Activated T-helper 1 cell treated with anti-CD3 and anti-CD28 coated beads, Interleukin-12 subunit alpha, Interleukin-12 subunit beta, Interleukin-2, Interleukin-4 antibody, amounts not matched to agents 30 ng/mL and 10 ng/mL and 1 ng/mL, durations not matched to agents 14 hours and 24 hours and 36 hours (primary cell): ENCODE measurements around the gene MRPL39. TPM values are rescaled to one million over a fixed set of nuclear protein-coding genes. Genes with fewer than 3 reads are reported as not detected.
A peak's percentile ranks its signal among the peaks of the same experiment; 100 is the strongest.

Source experiments
- DNase-seq: peaks from one replicate; pipeline ENCODE4 v3.0.0; 2021; ENCODE audit warnings: low spot score
- H3K27ac Mint-ChIP-seq: one replicate; pipeline ENCODE4 v1.8.0; 2021; ENCODE audit warnings: mild to moderate bottlenecking, mixed read lengths
- H3K27me3 Mint-ChIP-seq: one replicate; pipeline ENCODE4 v1.8.0; 2022; ENCODE audit warnings: mild to moderate bottlenecking, moderate library complexity, mixed read lengths; ENCODE audit not compliant: insufficient read depth
- H3K36me3 Mint-ChIP-seq: one replicate; pipeline ENCODE4 v1.8.0; 2021; ENCODE audit warnings: low read depth, mixed read lengths
- H3K4me1 Mint-ChIP-seq: one replicate; pipeline ENCODE4 v1.8.0; 2021; ENCODE audit warnings: low read depth, mixed read lengths
- H3K4me3 Mint-ChIP-seq: one replicate; pipeline ENCODE4 v1.8.0; 2021; ENCODE audit warnings: mild to moderate bottlenecking, moderate library complexity, mixed read lengths
- H3K9me3 Mint-ChIP-seq: one replicate; pipeline ENCODE4 v1.8.0; 2021; ENCODE audit warnings: mixed read lengths
- intact Hi-C: fragments of 100-400 bp; cut with micrococcal nuclease; formaldehyde crosslinking; loops from one replicate; pipeline ENCODE4 v1.15.1; 2024
- total RNA-seq: library from RNA; stranded (reverse); gene quantifications from 2 replicates; pipeline ENCODE4 v1.2.3, GENCODE V29; 2022

Gene MRPL39
- total RNA-seq, 1 donor from 2014 or later, result 48.6 TPM

DNA sequence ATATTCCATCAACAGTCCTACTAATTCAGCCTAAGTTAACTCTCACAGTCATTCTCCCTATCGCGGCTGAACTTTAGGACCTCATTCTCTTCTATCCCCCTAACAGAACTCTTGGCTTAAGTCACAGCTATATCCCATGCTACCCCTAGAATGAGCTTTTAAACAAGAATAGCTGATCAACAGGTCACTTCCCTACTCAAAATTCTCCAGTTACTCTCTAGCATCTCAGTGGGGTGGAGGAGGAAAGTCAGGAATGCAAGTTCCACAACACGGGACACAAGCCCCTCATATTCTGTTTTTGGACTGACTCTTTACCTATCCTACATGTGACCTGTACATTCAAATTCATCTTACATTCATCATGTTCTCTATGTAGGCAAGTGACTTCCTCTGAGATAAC lies 21.0 kb downstream of the MRPL39 start:
- Mint-ChIP-seq H3K36me3 (peaks cover 55% of the 10 kb centered on the region), H3K4me3 (no peak overlapping the region), H3K27me3 (no peaks in the 10 kb centered on the region), H3K9me3 (no peaks in the 10 kb centered on the region), H3K27ac (peak overlapping the region; percentile 14), H3K4me1 (peaks cover 18% of the 10 kb centered on the region)
- intact Hi-C loops, result no loop called here
- DNase-seq, result no peak

DNA sequence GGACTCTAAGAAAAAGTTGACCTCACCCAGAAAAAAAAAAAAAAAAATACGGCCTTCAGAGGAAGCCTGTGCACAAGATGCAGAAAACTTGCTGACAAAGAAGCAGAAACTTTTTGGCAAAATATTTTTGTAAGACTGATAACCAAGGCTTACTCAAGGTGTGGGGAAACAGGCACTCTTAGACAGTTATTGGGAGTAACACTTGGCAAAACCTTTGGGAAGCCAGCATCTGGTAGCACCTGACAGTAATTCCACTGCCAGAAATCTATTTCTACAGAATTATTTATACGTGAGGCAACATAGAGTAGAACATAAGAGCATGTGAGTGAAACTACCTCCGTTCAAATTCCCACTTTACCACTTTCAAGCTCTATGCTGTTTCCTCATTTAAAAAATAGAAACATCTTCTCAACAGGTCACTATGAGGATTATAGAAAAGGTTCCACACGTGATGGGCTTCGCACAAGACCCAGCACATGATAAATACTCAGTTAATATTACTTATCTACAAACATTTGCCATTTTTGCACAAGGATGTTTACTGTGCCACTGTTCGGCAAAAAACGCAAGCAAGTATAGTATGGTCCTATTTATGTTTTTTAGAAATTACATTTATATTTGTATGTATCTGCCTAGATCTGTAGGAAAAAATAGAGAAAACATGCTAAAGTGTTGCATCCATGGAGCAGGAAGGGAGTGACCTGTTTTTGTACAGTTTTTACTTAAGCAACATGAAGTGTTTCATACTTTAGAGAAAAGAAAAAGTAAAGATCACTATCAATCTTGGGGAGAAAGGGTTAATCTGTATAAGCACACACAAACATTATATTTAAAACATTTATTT lies 22.2 kb downstream of the MRPL39 start:
- DNase-seq, result no peak
- H3K36me3 Mint-ChIP-seq, result peaks cover 50% of the 10 kb centered on the region
- H3K4me3 Mint-ChIP-seq, result no peak overlapping the region
- intact Hi-C loops, result no loop called here
- H3K27ac Mint-ChIP-seq, result peak overlapping the region; percentile 8
- H3K4me1 Mint-ChIP-seq, result peaks cover 18% of the 10 kb centered on the region
- H3K27me3 Mint-ChIP-seq, result no peaks in the 10 kb centered on the region
- H3K9me3 Mint-ChIP-seq, result no peaks in the 10 kb centered on the region

DNA sequence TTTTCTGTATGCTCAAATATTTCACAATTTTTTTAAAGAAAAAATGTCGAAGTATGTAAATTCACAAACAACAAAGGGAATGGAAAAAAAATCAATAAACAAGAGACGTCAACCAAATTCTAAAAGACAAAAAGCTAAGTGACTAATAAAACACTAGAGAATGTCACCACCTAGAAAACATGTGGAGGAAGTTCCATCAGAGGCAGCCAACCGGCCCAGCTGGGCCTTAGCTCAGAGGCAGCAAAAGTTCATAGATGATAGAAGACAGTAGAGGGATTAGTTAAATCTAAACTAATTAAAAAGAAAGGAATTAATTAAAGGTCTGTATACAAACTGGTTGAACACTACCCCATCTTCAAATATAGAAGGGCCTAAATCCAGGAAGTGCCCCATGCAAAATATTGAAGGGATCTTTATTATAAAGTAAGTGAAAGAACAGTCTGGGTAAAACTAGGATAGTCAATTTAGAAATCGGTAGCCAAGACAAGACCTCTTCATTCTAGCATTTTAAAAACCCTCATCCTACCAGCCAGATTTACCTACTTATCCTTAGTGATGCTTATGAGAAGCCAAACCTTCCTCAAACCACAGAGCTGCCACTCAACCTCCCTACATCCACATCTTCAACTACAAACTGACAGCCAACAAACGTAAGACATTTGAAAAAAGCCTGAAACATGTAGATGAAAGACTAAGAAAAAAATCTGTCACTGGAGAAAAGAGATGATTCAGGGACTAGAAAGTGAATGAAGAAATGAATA lies 23.7 kb downstream of the MRPL39 start:
- intact Hi-C loops, result no loop called here
- H3K36me3 Mint-ChIP-seq, result peaks cover 46% of the 10 kb centered on the region
- DNase-seq, result no peak

DNA sequence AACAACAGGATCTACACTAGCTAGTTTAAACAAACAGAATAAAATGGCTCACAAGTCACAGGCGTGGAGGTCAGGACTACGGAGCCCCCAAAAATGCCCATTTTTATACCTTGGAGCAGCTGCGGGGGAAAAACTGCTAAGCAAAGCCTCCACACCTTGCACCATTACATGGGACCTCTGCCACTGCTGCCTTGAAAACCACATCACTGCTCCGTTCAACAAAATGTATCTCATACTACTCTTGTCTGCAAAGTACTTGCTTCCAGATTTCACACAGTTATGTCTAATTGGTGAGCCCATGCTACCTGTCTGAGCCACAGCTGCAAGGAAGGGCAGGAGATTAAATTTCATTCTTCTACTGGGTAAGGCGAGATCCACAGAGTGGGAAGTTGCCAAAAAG lies 24.4 kb downstream of the MRPL39 start:
- peaks cover 51% of the 10 kb centered on the region for H3K36me3 Mint-ChIP-seq
- peaks cover 27% of the 10 kb centered on the region for H3K4me1 Mint-ChIP-seq
- peak overlapping the region; percentile 11 for H3K27ac Mint-ChIP-seq
- no peak overlapping the region for H3K4me3 Mint-ChIP-seq
- intact Hi-C loops, result no loop called here
- no peaks in the 10 kb centered on the region for H3K9me3 Mint-ChIP-seq
- no peak for DNase-seq
- H3K27me3 Mint-ChIP-seq, result no peaks in the 10 kb centered on the region

More for the DNA sequence above, 23.7 kb downstream of the MRPL39 start:
- H3K9me3 Mint-ChIP-seq, result no peaks in the 10 kb centered on the region
- no peak overlapping the region for H3K4me3 Mint-ChIP-seq
- H3K27me3 Mint-ChIP-seq, result no peaks in the 10 kb centered on the region
- H3K27ac Mint-ChIP-seq, result peak overlapping the region; percentile 24
- H3K4me1 Mint-ChIP-seq, result peaks cover 20% of the 10 kb centered on the region

DNA sequence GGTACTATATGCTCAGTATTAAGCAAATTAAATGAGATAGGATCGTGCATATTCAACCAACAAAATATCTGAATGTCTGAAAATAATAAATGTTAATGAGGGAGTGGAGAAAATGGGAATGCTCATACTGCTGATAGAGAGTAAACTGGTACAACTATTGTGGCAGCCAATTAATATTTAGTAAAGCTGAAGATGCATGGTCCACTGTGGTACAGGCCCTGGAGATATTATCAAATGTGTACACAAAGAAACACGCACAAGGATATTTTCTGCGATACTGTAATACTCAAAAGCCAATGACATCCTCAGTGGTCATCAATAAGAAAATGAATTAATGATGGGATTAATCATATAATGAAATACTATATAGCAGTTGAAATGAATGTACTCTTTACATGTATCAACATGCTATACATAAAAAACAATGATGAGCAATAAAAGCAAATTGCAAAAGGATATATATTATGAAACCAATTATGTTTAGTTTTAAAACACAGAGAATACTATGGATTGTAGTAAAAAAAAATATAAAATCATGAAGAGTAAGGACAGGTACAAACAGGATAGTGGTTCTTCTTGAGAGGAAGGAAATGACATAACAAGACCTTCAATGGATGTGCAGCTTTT lies 25.0 kb downstream of the MRPL39 start:
- H3K4me1 Mint-ChIP-seq, result peaks cover 29% of the 10 kb centered on the region
- intact Hi-C loops, result no loop called here
- H3K9me3 Mint-ChIP-seq, result no peaks in the 10 kb centered on the region
- H3K27me3 Mint-ChIP-seq, result no peaks in the 10 kb centered on the region
- no peak for DNase-seq
- H3K4me3 Mint-ChIP-seq, result no peak overlapping the region
- peaks cover 53% of the 10 kb centered on the region for H3K36me3 Mint-ChIP-seq
- peak overlapping the region; percentile 61 for H3K27ac Mint-ChIP-seq

DNA sequence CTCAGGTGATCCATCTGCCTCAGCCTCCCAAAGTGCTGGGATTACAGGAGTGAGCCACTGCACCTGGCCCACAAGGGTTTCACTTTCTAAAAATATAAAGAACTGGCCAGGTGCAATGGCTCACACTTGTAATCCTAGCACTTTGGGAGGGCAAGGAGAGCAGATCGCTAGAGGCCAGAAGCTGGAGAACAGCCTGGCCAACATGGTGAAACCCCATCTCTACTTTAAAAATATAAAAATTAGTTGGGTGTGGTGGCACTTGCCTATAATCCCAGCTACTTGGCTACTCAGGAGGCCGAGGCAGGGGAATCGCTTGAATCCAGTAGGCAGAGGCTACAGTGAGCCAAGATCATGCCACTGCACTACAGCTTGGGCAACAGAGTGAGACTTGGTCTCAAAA lies 25.7 kb downstream of the MRPL39 start:
- Mint-ChIP-seq H3K9me3 (no peaks in the 10 kb centered on the region), H3K27ac (no peak overlapping the region), H3K4me1 (peaks cover 32% of the 10 kb centered on the region), H3K4me3 (no peak overlapping the region), H3K27me3 (no peaks in the 10 kb centered on the region), H3K36me3 (peaks cover 57% of the 10 kb centered on the region)
- intact Hi-C loops, result no loop called here
- DNase-seq, result no peak

DNA sequence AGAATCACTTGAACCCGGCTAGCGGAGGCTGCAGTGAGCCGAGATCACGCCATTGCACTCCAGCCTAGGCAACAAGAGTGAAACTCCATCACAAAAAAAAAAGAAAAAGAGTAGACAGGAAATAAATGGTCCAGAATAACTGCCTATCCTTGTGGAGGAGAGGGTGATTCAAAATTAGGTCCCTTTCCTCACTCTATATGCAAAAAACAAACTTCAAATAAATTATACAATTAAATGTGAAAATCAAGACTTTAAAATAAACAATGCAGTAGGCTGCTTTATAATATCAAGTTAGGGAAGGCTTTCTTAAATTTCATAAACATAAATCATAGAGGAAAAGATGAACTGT lies 26.4 kb downstream of the MRPL39 start:
- Mint-ChIP-seq H3K9me3 (no peaks in the 10 kb centered on the region), H3K36me3 (peaks cover 58% of the 10 kb centered on the region), H3K4me3 (no peak overlapping the region), H3K27me3 (no peaks in the 10 kb centered on the region), H3K4me1 (peaks cover 33% of the 10 kb centered on the region), H3K27ac (no peak overlapping the region)
- no peak for DNase-seq
- intact Hi-C loops, result no loop called here

DNA sequence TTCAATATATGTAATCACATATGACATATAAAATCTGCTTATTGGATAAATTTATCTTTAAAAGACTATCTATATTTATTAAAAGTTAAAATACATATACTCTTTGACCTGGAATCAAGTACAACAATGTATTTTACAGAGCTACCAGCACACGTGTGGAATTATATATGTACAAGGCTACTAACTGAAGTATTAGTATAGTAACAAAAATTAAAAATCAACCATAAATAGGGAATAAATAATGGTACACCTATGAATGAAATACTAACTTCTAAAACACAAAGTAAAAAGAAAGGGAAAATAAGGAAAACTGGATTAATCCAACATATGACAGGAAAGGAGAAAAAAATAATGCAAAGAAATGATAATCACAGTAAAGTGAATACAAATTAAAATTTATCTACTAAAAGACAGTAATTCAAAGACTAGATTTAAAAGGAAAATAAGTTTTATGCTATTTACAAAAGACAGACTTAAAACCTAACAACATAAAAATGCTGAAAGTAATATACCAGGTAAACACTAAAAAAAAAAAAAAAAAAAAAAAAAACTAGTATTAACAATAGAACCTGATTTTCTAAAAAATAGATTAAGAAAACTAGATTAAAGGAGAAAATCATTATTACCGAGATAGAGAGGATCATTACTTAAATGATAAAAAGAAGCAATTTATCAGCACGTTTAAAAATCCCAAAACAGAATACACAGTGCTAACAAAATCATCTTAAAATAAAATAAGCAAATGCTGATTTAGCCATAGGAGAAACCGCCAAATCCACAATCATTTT lies 27.9 kb downstream of the MRPL39 start:
- Mint-ChIP-seq H3K36me3 (peaks cover 59% of the 10 kb centered on the region), H3K9me3 (no peaks in the 10 kb centered on the region), H3K27me3 (no peaks in the 10 kb centered on the region), H3K27ac (peak overlapping the region; percentile 78), H3K4me1 (peaks cover 42% of the 10 kb centered on the region), H3K4me3 (no peak overlapping the region)
- no peak for DNase-seq
- intact Hi-C loops, result loop anchor here (10.0 kb wide), 1 partner anchor 295 kb away; no protein-coding TSS in a partner anchor

DNA sequence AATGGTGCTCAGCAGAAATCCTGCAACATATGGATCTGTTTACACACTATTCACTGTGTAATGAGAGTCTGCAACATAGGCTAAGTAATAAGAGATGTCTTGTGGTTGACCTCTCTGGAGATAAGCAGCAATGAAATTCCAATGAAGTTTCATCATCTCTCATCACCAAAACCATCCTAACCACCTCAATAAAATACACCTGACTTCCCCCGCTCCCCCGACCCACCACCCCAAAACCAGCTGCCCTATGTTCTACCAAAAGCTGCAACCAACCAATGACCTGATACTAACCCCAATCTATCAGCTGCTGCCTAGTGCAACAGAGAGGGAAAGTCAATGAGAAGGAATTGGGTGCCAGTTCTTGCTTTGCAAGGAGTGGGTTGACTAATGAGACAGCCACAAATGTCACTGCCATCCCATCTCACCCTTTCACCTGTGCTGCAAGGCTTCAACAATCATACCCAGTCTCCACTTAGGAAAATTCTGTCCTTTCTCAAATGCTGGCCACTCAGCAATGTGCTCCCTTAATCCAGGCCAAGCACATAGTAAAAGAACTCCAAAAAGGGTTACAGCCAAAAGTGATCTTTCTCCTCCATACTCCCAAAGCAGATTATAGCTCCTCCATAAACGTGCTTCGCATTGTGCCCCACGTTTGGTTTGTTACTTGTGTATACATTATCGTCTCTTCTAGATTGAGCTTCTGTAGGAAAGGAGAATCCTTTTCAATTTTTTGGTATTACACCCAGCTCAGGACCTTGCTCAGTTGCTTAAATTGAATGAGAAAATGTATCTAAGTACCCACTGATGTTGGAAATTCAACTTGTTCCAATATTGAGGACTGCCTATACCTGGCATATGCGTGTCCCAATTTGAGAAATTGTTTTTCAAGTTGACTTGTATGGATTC lies 29.0 kb downstream of the MRPL39 start:
- Mint-ChIP-seq H3K27me3 (no peaks in the 10 kb centered on the region), H3K27ac (peak overlapping the region; percentile 84), H3K36me3 (peaks cover 62% of the 10 kb centered on the region), H3K4me3 (peak overlapping the region; percentile 15), H3K9me3 (no peaks in the 10 kb centered on the region), H3K4me1 (peaks cover 45% of the 10 kb centered on the region)
- DNase-seq, result no peak
- intact Hi-C loops, result loop anchor here (10.0 kb wide), 1 partner anchor 294 kb away; no protein-coding TSS in a partner anchor

DNA sequence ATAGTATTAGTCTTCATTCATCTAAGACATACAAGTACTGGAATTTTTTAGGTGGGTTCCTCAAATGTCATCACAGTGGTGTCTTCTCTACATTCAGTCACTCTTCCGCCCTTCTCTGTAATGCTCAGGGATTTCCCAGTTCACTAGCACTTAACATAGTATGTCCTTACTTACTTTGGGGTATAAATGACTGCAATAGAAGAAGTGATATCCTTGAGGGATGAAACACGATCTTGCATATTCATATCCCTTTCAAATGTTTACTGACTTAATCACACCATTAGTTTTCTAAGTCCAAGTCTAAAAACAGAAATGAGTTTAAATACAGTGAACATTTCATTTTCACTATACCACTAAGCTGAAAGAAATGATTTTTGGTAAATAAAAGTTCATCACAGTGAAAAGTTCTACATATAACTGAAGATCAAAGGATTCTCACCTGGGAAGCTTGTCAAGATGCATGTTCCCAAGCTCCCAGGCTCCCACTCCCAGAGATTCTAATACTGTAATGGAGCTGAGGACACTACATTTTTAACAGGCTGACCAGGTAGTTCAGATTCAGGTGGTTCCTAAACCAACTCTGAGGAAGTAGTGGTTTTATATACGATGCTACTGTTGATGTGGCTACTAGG lies 29.7 kb downstream of the MRPL39 start:
- Mint-ChIP-seq H3K27ac (peak overlapping the region; percentile 84), H3K9me3 (no peaks in the 10 kb centered on the region), H3K36me3 (peaks cover 65% of the 10 kb centered on the region), H3K4me3 (peak overlapping the region; percentile 39), H3K27me3 (no peaks in the 10 kb centered on the region), H3K4me1 (peaks cover 53% of the 10 kb centered on the region)
- intact Hi-C loops, result loop anchor here (10.0 kb wide), 1 partner anchor 293 kb away; no protein-coding TSS in a partner anchor
- DNase-seq, result no peak

DNA sequence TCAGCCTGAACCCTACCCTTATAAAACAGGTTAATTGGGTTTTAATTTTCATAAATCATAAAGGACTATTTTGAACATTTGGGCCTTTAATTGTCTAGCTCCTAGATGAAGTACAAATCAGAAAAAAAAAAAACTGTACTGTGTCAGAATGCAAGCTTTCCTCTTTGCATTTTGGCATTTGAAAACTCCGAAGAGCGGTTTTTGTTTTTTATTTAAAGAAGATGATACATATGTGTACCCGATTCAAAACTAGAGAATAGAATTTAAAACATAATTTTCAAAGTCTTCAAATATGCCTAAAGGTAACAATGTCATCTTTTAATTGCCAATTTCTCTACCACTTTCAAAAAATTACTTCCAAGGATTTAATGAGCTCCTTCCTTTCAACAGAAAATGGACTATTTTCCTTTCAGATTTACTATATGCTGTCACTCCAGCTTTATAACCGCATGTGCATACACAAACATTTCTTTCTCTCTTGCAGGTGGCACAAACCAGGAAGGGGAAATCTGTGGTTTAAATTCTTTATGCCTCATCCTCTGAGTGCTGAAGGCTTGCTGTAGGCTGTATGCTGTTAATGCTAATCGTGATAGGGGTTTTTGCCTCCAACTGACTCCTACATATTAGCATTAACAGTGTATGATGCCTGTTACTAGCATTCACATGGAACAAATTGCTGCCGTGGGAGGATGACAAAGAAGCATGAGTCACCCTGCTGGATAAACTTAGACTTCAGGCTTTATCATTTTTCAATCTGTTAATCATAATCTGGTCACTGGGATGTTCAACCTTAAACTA lies 33.7 kb downstream of the MRPL39 start:
- Mint-ChIP-seq H3K27ac (peak overlapping the region; percentile 97), H3K27me3 (no peaks in the 10 kb centered on the region), H3K4me3 (peak overlapping the region; percentile 83), H3K4me1 (peaks cover 83% of the 10 kb centered on the region), H3K9me3 (no peaks in the 10 kb centered on the region), H3K36me3 (peaks cover 77% of the 10 kb centered on the region)
- peak; percentile 42 for DNase-seq
- intact Hi-C loops, result loop anchor here (1.0 to 10.0 kb wide), 13 partner anchors 10 to 289 kb away; partner anchors contain the start of gene MRPL39
